ENCODE data around the gene HECW1. TPM values are rescaled to one million over a fixed set of nuclear protein-coding genes. Genes with fewer than 3 reads are reported as not detected.

The HECW1 gene
- total and polyA plus RNA-seq, 2 of the 8 experiments (the other 6 are each of a cell fraction or from before 2014, with no cell fraction given): 2.9 to 12.7 TPM

DNA sequence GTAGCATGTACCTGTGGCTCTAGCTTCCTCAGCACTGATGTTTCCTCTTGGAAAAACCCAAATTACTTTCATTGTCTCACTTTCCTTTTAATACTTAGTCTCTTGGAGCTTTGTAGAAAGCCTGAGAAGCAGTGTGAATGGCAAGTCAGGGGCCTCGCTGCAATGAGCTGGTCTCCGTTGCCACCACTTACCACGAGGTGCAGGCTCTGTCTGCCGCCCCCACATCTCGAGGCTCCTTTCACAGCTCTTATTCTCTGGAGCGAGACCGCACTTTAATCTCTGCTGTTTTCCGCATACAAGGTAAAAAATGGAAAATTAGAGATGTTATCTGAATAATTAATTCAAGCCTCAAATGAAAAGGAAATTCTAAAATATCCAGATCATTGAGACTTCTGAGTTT, 186.2 kb downstream of the HECW1 start (continued):
- no peak for TF ChIP-seq NANOG (IDR thresholded peaks at IDR 0.05; ENCODE audit: insufficient read depth, low read depth, low read length, poor library complexity, severe bottlenecking)
- no peak for TF ChIP-seq BACH1 (IDR thresholded peaks at IDR 0.05; ENCODE audit: low read length)

Data from H1 (cell line).